K562 (cell line): ENCODE results near the gene DYNLT4. TPM values are rescaled to one million over a fixed set of nuclear protein-coding genes. Genes with fewer than 3 reads are reported as not detected.

Experiments used
- HNRNPUL1 ChIP-seq: fragments of 200-400 bp; formaldehyde crosslinking; IDR thresholded peaks from 2 replicates; pipeline ENCODE4 v1.6.1; 2017; ENCODE audit warnings: low read length
- NR3C1 ChIP-seq: sonication (generic); formaldehyde crosslinking; IDR thresholded peaks from 2 replicates; pipeline ENCODE4 v1.8.1; 2022; ENCODE audit warnings: missing genetic modification reagents
- RBM34 ChIP-seq: fragments of 200-400 bp; formaldehyde crosslinking; IDR thresholded peaks from 2 replicates; pipeline ENCODE4 v1.6.1; 2018; ENCODE audit warnings: low read length, borderline replicate concordance; ENCODE audit not compliant: insufficient read depth
- ZNF274 ChIP-seq: IDR thresholded peaks from 2 replicates; pipeline ENCODE4 v1.6.1; 2011; ENCODE audit warnings: low read depth, mild to moderate bottlenecking, low read length, moderate library complexity, borderline replicate concordance
- ZNF41 ChIP-seq: fragments of 250-450 bp; sonication (Bioruptor Pico); conservative IDR thresholded peaks from 2 replicates; pipeline ENCODE4 v1.4.0; 2020; ENCODE audit warnings: mild to moderate bottlenecking
- polyA plus RNA-seq, 8 experiments: library from polyadenylated mRNA; depleted of rRNA in 4 of 8; stranded (reverse) in 5 of 8; unstranded in 3 of 8; fragments of >200 nt; fragmentation: Nextera tagmentation in 2 of 8; fragmentation: Illumina TruSeq in 1 of 8; extraction: Ambion mirVana in 2 of 8; extraction: Trizol in 1 of 8; gene quantifications; 2 replicates each; pipeline versions ENCODE4 v1.2.1 to v1.2.3, GENCODE V29; 2011 to 2014; ENCODE audit warnings: inconsistent platforms in 1 of 8, missing spikeins in 1 of 8
- total RNA-seq, 7 experiments: library from RNA; depleted of rRNA in 6 of 7; stranded (reverse); fragments of >200 nt in 6 of 7; fragmentation: Illumina TruSeq in 2 of 7; extraction: Trizol in 2 of 7; gene quantifications; 2 replicates each; pipeline versions ENCODE4 v1.2.1 to v1.2.3, GENCODE V29; 2011 to 2021; ENCODE audit warnings: low replicate concordance in 1 of 7
- TF ChIP-seq, protein P1 (sequence below): IDR thresholded peaks from 2 replicates; pipeline ENCODE4 v1.6.1; 2014; ENCODE audit warnings: antibody characterized with exemption
- TF ChIP-seq, protein P2 (sequence below): fragments of 450-650 bp; formaldehyde crosslinking; conservative IDR thresholded peaks from 2 replicates; pipeline ENCODE4 v1.4.0; 2022; ENCODE audit warnings: mild to moderate bottlenecking, missing genetic modification characterization

Gene DYNLT4
- total and polyA plus RNA-seq, 9 of the 15 experiments (the other 6 are each of a cell fraction or from before 2014, with no cell fraction given): 0.29 to 0.73 TPM; not detected in 7

- TF ChIP-seq, protein P1, sequence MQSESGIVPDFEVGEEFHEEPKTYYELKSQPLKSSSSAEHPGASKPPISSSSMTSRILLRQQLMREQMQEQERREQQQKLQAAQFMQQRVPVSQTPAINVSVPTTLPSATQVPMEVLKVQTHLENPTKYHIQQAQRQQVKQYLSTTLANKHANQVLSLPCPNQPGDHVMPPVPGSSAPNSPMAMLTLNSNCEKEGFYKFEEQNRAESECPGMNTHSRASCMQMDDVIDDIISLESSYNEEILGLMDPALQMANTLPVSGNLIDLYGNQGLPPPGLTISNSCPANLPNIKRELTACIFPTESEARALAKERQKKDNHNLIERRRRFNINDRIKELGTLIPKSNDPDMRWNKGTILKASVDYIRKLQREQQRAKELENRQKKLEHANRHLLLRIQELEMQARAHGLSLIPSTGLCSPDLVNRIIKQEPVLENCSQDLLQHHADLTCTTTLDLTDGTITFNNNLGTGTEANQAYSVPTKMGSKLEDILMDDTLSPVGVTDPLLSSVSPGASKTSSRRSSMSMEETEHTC: no peak
- TF ChIP-seq, protein P2, sequence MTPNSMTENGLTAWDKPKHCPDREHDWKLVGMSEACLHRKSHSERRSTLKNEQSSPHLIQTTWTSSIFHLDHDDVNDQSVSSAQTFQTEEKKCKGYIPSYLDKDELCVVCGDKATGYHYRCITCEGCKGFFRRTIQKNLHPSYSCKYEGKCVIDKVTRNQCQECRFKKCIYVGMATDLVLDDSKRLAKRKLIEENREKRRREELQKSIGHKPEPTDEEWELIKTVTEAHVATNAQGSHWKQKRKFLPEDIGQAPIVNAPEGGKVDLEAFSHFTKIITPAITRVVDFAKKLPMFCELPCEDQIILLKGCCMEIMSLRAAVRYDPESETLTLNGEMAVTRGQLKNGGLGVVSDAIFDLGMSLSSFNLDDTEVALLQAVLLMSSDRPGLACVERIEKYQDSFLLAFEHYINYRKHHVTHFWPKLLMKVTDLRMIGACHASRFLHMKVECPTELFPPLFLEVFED (CRISPR knock-in tag): no peak
- no peak for TF ChIP-seq ZNF274
- TF ChIP-seq HNRNPUL1: no peak
- TF ChIP-seq RBM34: no peak
- no peak for TF ChIP-seq NR3C1
- no peak for TF ChIP-seq ZNF41 (CRISPR knock-in tag)
These were observed 2.1 kb upstream of the DYNLT4 start (continued) for GRCh38 chr1:44808938-44809917.
